Naive thymus-derived CD8-positive, alpha-beta T cell (primary cell): ENCODE data around the gene LRRC37B. TPM values are rescaled to one million over a fixed set of nuclear protein-coding genes. Genes with fewer than 3 reads are reported as not detected.
"Not testable (repeated sequence)": the region's sequence is repeated elsewhere in the genome, so short reads cannot be mapped to it uniquely, and the experiment has no call there.

Experiments
- ATAC-seq, 2 donors: fragments of 150-1000 bp; cut with Tn5 transposase in 1 of 2; sonication (Bioruptor Pico), chemical (Tn5 transposase) in 1 of 2; 1 replicate in 1 of 2; 2 replicates in 1 of 2; pipeline ENCODE4 v1.10.0; 2021; ENCODE audit warnings: mild to moderate bottlenecking in 2 of 2, moderate library complexity in 2 of 2
- POLR2A ChIA-PET: fragments of 350-600 bp; sonication (Branson Sonifier 250); formaldehyde crosslinking; loops from one replicate; lab custom pipeline; 2021; ENCODE audit warnings: antibody characterized with exemption; lab: Charles Lee
- DNase-seq, 10 donors: peaks; one replicate each; pipeline versions ENCODE4 v3.0.0 to v3.0.0-alpha.2; 2020 to 2022
- H3K27ac Mint-ChIP-seq, 10 donors: one replicate each; pipeline ENCODE4 v1.8.0; 2020 to 2022; ENCODE audit warnings: mild to moderate bottlenecking in 10 of 10, mixed read lengths in 10 of 10, moderate library complexity in 4 of 10, inconsistent platforms in 1 of 10
- H3K27me3 Mint-ChIP-seq, 5 donors: one replicate each; pipeline ENCODE4 v1.8.0; 2021 to 2022; ENCODE audit warnings: mixed read lengths in 5 of 5
- H3K36me3 Mint-ChIP-seq, 3 donors: one replicate each; pipeline ENCODE4 v1.8.0; 2020 to 2022; ENCODE audit warnings: mixed read lengths in 3 of 3, mild to moderate bottlenecking in 2 of 3, inconsistent platforms in 1 of 3
- H3K4me1 Mint-ChIP-seq, 4 donors: one replicate each; pipeline ENCODE4 v1.8.0; 2021 to 2022; ENCODE audit warnings: mixed read lengths in 4 of 4
- H3K4me3 Mint-ChIP-seq, 10 donors: one replicate each; pipeline ENCODE4 v1.8.0; 2020 to 2022; ENCODE audit warnings: mild to moderate bottlenecking in 10 of 10, mixed read lengths in 10 of 10, moderate library complexity in 6 of 10, inconsistent platforms in 1 of 10
- H3K9me3 Mint-ChIP-seq, 9 donors: one replicate each; pipeline ENCODE4 v1.8.0; 2020 to 2022; ENCODE audit warnings: mixed read lengths in 9 of 9, mild to moderate bottlenecking in 3 of 9, inconsistent platforms in 1 of 9, moderate library complexity in 1 of 9
- polyA plus RNA-seq, 3 donors: library from polyadenylated mRNA; unstranded; fragments of 300-500 nt; fragmentation: Illumina TruSeq; gene quantifications; one replicate each; pipeline ENCODE4 v1.2.3, GENCODE V29; 2021
- total RNA-seq, 8 experiments: library from RNA in 2 of 8; stranded (reverse) in 2 of 8; gene quantifications; one replicate each; pipeline ENCODE4 v1.2.3 and lab custom pipeline; 2021 to 2026

LRRC37B gene
- total and polyA plus RNA-seq, 5 experiments from 2014 or later = 6.8 to 71.1 (median 9.6) TPM

DNA sequence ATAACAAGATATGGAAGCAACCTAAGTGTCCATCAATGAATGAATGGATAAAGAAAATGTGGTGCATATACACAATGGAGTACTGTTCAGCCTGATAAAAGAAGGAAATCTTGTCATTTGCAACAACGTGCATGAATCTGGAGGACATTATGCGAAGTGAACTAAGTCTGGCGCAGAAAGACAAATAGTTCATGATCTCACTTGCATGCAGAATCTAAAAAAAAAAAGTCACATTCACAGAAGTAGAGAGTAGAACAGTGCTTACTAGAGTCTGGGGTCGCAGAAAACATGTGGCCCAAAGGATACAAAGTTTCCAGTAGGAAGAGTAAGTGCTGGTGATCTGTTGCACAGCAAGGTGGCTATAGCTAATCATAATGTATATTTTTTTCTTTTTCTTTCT is 65.9 kb downstream of the LRRC37B start:
- H3K27me3 Mint-ChIP-seq, H3K4me3 Mint-ChIP-seq, ATAC-seq, H3K36me3 Mint-ChIP-seq, H3K4me1 Mint-ChIP-seq, H3K27ac Mint-ChIP-seq, POLR2A ChIA-PET, DNase-seq, H3K9me3 Mint-ChIP-seq: not testable (repeated sequence)

DNA sequence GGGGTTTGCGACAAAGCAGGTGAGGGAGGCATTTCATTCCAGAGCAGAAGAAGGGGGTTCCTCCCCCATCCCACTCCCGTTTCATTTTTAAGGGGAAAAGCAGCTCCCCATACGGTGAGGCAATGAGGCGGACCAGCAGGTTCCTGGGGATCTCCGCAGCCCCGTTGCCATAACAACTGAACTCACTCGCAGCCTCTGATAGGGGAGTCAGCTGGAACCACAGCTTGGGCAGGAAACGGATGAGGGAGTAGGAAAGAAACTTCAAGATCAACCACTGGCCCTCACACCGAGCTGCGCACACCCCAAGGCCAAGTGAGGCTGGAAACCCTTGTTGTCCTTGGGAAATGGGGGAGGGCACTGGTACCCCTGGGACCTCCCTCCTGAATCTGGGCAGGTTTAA is 72.6 kb downstream of the LRRC37B start:
- DNase-seq (peak; percentile 31 to 86 (median 70)), ATAC-seq (peak; percentile 89 to 96)
- Mint-ChIP-seq H3K4me1 (peaks cover 1 to 14% (median 6%) of the 10 kb centered on the region in 4 donors), H3K27ac (peak overlapping the region; percentile 66 to 96 (median 90)), H3K4me3 (peak overlapping the region; percentile 42 to 84 (median 74))
- POLR2A ChIA-PET = interaction anchor here (0.6 kb wide), 1 partner anchor 21 kb away, joined by 3 read pairs; no protein-coding TSS in a partner anchor
- H3K27me3 Mint-ChIP-seq, H3K9me3 Mint-ChIP-seq, H3K36me3 Mint-ChIP-seq: not testable (repeated sequence)

DNA sequence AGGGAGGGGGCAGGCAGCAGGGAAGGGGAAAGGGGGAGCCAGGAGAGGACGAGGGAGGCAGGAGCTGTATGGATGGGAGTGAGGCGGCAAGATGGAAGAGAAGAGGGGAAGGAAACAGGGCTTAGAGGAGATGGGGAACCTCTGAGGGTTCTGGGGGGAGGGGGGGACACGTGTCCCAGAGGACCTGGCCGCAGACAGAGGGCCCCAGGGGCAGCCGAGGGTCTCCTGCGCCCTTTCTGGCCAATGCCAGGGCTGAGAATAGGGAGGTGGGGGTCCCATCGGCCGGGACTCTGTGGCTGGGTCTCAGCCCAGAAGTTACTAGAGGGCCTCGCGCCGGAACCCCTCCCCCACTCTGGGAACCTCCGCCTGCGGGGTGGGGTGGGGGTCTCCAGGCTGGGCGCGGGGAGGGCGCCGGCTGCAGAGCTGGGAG is 76.4 kb downstream of the LRRC37B start:
- H3K27me3 Mint-ChIP-seq, DNase-seq, H3K36me3 Mint-ChIP-seq, POLR2A ChIA-PET, H3K9me3 Mint-ChIP-seq: not testable (repeated sequence)
- peak overlapping the region in 2 of 10 donors; percentile 24 to 92 for H3K27ac Mint-ChIP-seq
- H3K4me3 Mint-ChIP-seq = peak overlapping the region in 9 of 10 donors; percentile 7 to 51 (median 30)
- peak in 1 of 2 donors; percentile 9 for ATAC-seq
- H3K4me1 Mint-ChIP-seq = peaks cover 1 to 16% (median 9%) of the 10 kb centered on the region in 4 donors

DNA sequence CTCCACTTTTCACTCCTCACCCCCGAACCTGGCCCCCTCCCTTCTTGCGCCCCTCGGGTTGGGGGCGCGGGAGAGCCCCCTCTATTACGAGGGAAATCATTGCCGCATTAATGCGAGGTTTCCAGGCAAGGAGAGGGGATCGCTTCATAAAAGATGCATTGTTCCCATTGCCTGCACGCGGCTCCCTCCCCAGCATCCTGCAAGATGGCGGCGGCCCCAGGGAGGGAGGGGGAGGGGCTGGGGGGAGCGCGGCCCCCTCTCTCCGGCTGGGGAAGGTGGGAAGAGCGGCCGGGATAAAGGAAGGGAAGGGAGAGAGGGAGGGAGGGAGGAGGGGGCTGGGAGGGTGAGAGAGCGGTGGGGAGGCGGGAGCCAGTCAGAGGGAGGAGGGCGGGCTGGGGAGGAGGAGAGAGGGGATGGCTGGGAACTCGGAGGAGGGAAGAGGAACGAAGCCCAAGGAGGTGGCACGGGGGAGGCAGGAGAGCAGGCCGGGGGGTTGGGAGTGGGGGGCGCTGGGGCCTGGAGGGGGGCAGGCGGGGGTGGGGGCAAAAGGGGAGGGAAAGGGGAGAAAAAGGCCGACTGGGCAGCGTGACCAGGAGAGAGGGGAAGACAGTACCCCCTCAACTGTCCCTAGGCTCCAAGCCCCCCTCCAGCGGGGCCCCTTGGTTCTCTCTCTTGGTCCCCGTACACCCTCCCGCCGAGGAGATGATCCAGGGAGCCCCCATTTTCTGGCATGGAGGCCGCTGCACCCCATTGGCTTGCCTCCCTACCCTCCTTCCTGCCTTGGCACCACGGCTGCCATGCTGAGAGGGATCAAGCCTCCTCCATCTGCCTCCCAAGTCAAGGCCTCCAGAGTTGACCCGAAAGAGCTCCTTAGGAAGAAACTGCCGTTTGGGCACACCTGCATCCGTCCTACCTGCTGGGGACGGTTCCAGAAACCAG is 77.1 kb downstream of the LRRC37B start:
- POLR2A ChIA-PET, H3K36me3 Mint-ChIP-seq: not testable (repeated sequence)
- DNase-seq = peak in 3 of 10 donors; percentile 30 to 39 (median 32)

DNA sequence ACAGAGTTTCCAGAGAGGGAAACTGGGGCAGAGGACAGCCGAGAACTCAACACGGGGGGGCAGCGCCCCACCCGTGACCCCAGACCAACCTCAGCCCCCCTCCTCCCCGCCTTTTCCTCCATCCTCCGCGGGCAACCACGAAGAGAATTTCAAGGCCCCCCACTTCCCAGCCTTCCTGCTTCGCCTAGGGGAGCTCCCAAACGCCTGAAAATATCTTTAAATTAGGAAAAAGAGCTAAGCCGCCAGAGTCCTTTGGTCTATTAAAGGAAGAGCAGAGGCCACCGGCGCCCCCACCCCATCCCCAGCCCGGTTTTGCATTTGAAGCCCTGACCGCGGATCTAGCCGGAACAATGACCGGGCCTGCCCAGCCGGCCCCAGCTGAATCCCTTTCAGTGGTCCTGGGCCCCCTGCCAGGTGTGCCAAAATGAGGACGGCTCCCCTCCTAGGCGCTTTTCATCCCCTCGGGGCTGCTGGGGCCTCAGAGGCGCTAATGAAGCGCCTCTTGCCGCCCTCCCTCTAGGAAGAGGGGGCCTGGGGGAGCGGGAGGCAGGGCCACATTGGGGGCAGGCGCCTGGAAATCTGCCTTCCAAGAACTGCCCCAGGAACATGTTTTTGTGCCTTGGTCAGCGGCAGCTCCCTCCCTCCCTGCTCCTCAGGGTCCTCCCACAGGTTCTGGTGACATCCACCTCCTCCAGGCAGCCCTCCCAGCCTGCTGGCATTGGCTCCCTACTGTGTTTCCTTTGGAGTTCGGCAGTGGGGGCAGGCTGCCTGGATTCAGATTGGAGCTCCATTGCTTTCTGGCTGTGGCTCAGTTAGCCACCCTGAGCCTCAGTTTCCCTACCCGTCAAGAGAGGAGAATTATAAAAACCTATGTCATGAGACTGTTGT is 78.0 kb downstream of the LRRC37B start:
- H3K36me3 Mint-ChIP-seq, POLR2A ChIA-PET, H3K27me3 Mint-ChIP-seq, H3K9me3 Mint-ChIP-seq, DNase-seq: not testable (repeated sequence)
- Mint-ChIP-seq H3K4me3 (peak overlapping the region in 8 of 10 donors; percentile 22 to 67 (median 40)), H3K27ac (peak overlapping the region in 5 of 10 donors; percentile 18 to 64 (median 46)), H3K4me1 (peaks cover 0 to 11% (median 3%) of the 10 kb centered on the region in 4 donors)
- ATAC-seq = peak in 1 of 2 donors; percentile 2

More for the DNA sequence above, 77.1 kb downstream of the LRRC37B start:
- Mint-ChIP-seq H3K27ac (peak overlapping the region in 2 of 10 donors; percentile 64 to 71), H3K4me1 (peaks cover 1 to 16% (median 9%) of the 10 kb centered on the region in 4 donors), H3K4me3 (peak overlapping the region in 7 of 10 donors; percentile 49 to 71 (median 60))
- not testable (repeated sequence) for H3K27me3 Mint-ChIP-seq, H3K9me3 Mint-ChIP-seq
- ATAC-seq = peak; percentile 29 to 43

DNA sequence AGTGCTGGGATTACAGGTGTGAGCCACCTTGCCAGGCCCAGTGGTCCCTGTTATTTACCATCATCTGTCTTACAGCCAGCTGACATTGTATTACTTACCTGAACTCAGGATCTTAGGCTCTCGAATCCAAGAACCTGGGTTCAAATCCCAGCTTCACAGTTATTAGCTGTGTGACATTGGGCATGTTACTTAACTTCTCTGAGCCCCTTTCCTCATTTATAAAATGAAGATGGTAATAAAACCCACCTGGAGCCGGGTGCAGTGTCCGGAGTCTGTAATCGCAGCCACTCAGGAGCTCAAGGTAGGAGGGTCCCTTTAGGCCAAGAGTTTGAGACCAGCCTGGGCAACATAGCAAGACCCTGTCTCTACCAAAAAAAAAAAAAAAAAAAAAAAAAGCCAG is 79.7 kb downstream of the LRRC37B start:
- H3K9me3 Mint-ChIP-seq, H3K36me3 Mint-ChIP-seq, H3K27me3 Mint-ChIP-seq, POLR2A ChIA-PET, H3K4me1 Mint-ChIP-seq, ATAC-seq, DNase-seq, H3K4me3 Mint-ChIP-seq: not testable (repeated sequence)
- peak overlapping the region in 1 of 10 donors; percentile 37 for H3K27ac Mint-ChIP-seq

DNA sequence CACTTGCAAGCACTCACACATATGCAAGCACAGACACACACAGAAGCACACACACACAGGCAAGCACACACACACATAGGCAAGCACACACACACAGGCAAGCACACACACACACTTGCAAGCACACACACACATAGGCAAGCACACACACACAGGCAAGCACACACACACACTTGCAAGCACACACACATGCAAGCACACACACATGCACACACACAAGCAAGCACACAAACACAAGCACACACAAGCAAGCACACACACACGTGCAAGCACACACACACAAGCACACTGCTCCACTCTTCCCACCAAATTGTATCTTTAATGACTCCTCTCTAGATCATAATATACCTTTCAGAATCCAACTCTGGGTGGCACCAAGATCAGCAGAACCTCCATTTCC is 84.9 kb downstream of the LRRC37B start:
- ATAC-seq, H3K4me3 Mint-ChIP-seq, H3K27me3 Mint-ChIP-seq, H3K9me3 Mint-ChIP-seq, H3K36me3 Mint-ChIP-seq, H3K4me1 Mint-ChIP-seq, DNase-seq, POLR2A ChIA-PET, H3K27ac Mint-ChIP-seq: not testable (repeated sequence)

DNA sequence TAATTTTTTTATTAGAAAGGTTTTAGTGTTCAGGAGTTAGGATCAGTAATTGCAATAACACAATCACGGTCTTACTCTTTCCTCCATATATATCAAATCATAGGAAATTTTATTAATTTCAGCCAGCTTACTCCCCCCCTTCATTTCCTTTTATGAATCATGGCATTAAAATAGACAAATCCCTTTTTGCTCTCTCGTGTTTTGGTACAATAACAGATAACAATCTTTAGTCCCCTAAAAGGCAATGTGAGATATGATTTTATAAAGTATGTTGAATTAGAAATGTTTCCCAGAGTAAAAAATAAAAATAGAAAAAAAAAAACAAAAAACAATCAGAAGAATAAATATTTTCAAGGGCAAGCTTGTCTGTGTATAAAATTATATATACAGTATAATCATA is 92.5 kb downstream of the LRRC37B start:
- H3K4me1 Mint-ChIP-seq = peaks cover 11 to 24% (median 19%) of the 10 kb centered on the region in 4 donors
- POLR2A ChIA-PET = no interaction called here
- no peak overlapping the region for H3K4me3 Mint-ChIP-seq
- ATAC-seq = no peak
- no peaks in the 10 kb centered on the region for H3K9me3 Mint-ChIP-seq
- no peak for DNase-seq
- H3K36me3 Mint-ChIP-seq = no peaks in the 10 kb centered on the region
- no peak overlapping the region for H3K27ac Mint-ChIP-seq
- H3K27me3 Mint-ChIP-seq = no peaks in the 10 kb centered on the region

DNA sequence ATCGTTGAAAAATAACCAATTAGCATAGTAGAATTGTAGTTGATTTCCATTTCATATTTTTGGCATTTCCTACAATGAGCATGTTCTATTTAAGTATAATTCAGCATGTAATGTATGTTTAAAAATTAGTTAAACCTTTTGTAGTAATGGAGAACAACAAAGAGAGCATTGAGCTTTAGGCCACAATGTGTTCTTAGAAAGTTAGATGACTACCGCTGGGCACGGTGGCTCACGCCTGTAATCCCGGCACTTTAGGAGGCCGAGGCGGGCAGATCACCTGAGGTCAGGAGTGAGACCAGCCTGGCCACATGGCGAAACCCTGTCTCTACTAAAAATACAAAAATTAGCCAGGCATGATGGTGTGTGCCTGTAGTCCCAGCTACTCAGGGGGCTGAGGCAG is 93.1 kb downstream of the LRRC37B start:
- POLR2A ChIA-PET, H3K4me3 Mint-ChIP-seq, H3K27me3 Mint-ChIP-seq, ATAC-seq, H3K9me3 Mint-ChIP-seq, H3K27ac Mint-ChIP-seq, H3K36me3 Mint-ChIP-seq: not testable (repeated sequence)
- H3K4me1 Mint-ChIP-seq = peaks cover 12 to 26% (median 23%) of the 10 kb centered on the region in 4 donors
- DNase-seq = peak in 1 of 10 donors; percentile 3

DNA sequence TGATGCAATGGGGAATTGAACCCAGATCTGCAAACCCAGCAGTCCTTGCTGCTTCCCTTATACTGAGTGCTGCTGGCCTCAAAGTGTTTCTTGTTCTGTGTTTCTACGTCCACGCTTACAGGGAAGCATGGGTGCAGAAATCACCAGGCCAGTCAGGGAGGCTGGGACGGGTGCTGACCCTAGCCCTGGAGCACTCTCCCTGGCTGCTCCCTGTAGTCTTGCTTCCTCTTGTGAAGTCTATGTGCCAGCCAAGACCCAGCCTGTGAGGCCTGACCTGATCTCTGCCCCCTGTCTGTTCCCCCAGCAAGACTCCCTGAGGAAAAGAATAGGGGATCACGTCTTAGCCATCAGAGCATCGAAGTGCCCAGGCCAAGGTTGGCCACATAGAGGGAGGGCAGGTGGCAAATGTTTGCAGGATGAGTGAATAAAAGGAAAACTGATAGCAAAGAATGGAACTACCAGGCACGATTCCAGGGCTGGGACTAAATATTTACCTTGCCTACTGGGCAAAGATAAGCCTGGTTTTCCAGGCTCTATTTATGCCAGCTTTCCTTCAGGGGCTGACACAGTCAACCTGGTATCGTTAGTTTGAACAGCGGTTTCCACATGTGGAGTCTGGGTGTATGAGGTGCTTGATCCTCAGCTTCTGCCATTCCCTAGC is 93.9 kb downstream of the LRRC37B start:
- Mint-ChIP-seq H3K9me3 (no peaks in the 10 kb centered on the region), H3K27ac (peak overlapping the region in 1 of 10 donors; percentile 45), H3K4me3 (no peak overlapping the region), H3K36me3 (no peaks in the 10 kb centered on the region), H3K4me1 (peaks cover 13 to 30% (median 27%) of the 10 kb centered on the region in 4 donors), H3K27me3 (no peaks in the 10 kb centered on the region)
- no peak for ATAC-seq
- POLR2A ChIA-PET = interaction anchor here (0.6 kb wide), 1 partner anchor 93 kb away, joined by 3 read pairs; no protein-coding TSS in a partner anchor
- DNase-seq = peak in 1 of 10 donors; percentile 7

DNA sequence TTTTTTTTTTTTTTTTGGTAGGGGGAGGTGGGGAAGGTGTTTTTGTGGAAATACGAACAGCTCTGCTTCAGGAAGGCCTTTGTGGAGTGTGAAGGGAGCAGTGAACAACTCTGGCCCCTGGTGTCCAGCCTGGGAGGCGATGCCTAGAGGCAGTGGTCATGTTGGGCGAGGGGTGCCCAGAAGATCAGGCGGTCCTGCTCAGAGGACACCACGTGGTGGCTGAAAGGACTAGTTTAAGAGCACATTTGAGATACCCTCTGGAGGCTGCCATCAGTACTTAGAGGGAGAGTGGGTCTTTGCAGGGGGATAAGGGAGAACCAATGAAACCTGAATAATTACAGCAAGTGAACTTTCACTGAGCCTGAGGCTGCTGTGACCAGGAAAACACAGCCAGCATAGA is 95.0 kb downstream of the LRRC37B start:
- ATAC-seq = no peak
- POLR2A ChIA-PET = no interaction called here

DNA sequence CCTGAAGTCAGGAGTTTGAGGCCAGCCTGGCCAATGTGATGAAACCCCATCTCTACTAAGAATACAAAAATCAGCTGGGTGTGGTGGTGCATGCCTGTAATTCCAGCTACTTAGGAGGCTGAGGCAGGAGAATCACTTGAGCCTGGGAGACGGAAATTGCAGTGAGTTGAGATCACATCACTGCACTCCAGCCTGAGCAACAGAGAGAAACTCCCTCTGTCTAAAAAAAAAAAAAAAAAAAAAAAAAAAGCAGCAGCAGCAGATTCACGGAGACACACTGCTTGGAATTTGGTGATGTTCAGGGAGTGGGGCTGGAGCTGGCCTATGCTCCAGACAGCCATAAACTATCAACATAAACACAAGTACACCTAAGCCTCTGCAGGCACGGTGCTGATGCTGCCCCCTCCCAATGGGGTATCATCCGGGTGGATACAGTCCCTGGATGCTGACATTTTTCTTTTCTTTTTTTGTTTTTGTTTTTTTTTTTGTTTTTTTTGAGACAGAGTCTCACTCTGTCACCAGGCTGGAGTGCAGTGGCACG is 95.5 kb downstream of the LRRC37B start:
- POLR2A ChIA-PET = interaction anchor here (2.4 kb wide), 1 partner anchor 24 kb away, joined by 21 read pairs; no protein-coding TSS in a partner anchor
- no peaks in the 10 kb centered on the region for H3K27me3 Mint-ChIP-seq
- H3K4me3 Mint-ChIP-seq = no peak overlapping the region
- H3K36me3 Mint-ChIP-seq = no peaks in the 10 kb centered on the region
- no peak for ATAC-seq
- peaks cover 19 to 42% (median 37%) of the 10 kb centered on the region in 4 donors for H3K4me1 Mint-ChIP-seq
- peak in 1 of 10 donors; percentile 8 for DNase-seq
- peak overlapping the region in 6 of 10 donors; percentile 10 to 97 (median 65) for H3K27ac Mint-ChIP-seq
- no peaks in the 10 kb centered on the region for H3K9me3 Mint-ChIP-seq

More for the DNA sequence above, 95.0 kb downstream of the LRRC37B start:
- Mint-ChIP-seq H3K9me3 (no peaks in the 10 kb centered on the region), H3K4me3 (no peak overlapping the region), H3K27me3 (no peaks in the 10 kb centered on the region), H3K27ac (peak overlapping the region in 7 of 10 donors; percentile 10 to 86 (median 56)), H3K36me3 (no peaks in the 10 kb centered on the region), H3K4me1 (peaks cover 18 to 37% (median 33%) of the 10 kb centered on the region in 4 donors)
- DNase-seq = peak in 1 of 10 donors; percentile 4
